ENCODE measurements around the gene IL12RB2.

IL12RB2 gene

GRCh38 chr1:67348586-67349252 is 41.0 kb downstream of the IL12RB2 start:
- Histone ChIP-seq H3K36me3 (ENCODE audit: insufficient read depth, low read length) (no peaks in the 10 kb centered on the region), H3K4me1 (ENCODE audit: insufficient read depth, low read length) (peaks cover 13% of the 10 kb centered on the region), H3K27me3 (ENCODE audit: insufficient read depth, low read length) (no peaks in the 10 kb centered on the region), H3K9ac (ENCODE audit: low read depth, low read length) (no peak overlapping the region), H3K27ac (ENCODE audit: low read depth, low read length) (no peak overlapping the region), H3K4me3 (ENCODE audit: low read length) (no peak overlapping the region), H3K9me3 (ENCODE audit: insufficient read depth, low read depth, low read length) (no peaks in the 10 kb centered on the region)
- WGBS, result 91% methylated on average over 6 of the region's 6 CpGs

- Histone ChIP-seq H3K9ac (ENCODE audit: low read depth, low read length) (no peak overlapping the region), H3K4me1 (ENCODE audit: insufficient read depth, low read length) (peaks cover 13% of the 10 kb centered on the region), H3K27me3 (ENCODE audit: insufficient read depth, low read length) (no peaks in the 10 kb centered on the region), H3K4me3 (ENCODE audit: low read length) (no peak overlapping the region), H3K9me3 (ENCODE audit: insufficient read depth, low read depth, low read length) (no peaks in the 10 kb centered on the region), H3K27ac (ENCODE audit: low read depth, low read length) (no peak overlapping the region), H3K36me3 (ENCODE audit: insufficient read depth, low read length) (no peaks in the 10 kb centered on the region)
- 91% methylated on average over 2 of the region's 2 CpGs for WGBS
Observed at GRCh38 chr1:67350783-67351182, 43.1 kb downstream of the IL12RB2 start.

GRCh38 chr1:67352211-67352610 is 44.5 kb downstream of the IL12RB2 start:
- Histone ChIP-seq H3K9ac (ENCODE audit: low read depth, low read length) (no peak overlapping the region), H3K9me3 (ENCODE audit: insufficient read depth, low read depth, low read length) (no peaks in the 10 kb centered on the region), H3K4me1 (ENCODE audit: insufficient read depth, low read length) (peaks cover 13% of the 10 kb centered on the region), H3K36me3 (ENCODE audit: insufficient read depth, low read length) (no peaks in the 10 kb centered on the region), H3K27ac (ENCODE audit: low read depth, low read length) (no peak overlapping the region), H3K4me3 (ENCODE audit: low read length) (no peak overlapping the region), H3K27me3 (ENCODE audit: insufficient read depth, low read length) (no peaks in the 10 kb centered on the region)

- no peaks in the 10 kb centered on the region for H3K4me1 ChIP-seq (ENCODE audit: insufficient read depth, low read length)
- no peaks in the 10 kb centered on the region for H3K27me3 ChIP-seq (ENCODE audit: insufficient read depth, low read length)
- H3K9ac ChIP-seq (ENCODE audit: low read depth, low read length), result no peak overlapping the region
- H3K27ac ChIP-seq (ENCODE audit: low read depth, low read length), result no peak overlapping the region
- H3K9me3 ChIP-seq (ENCODE audit: insufficient read depth, low read depth, low read length), result no peaks in the 10 kb centered on the region
- H3K4me3 ChIP-seq (ENCODE audit: low read length), result no peak overlapping the region
- no peaks in the 10 kb centered on the region for H3K36me3 ChIP-seq (ENCODE audit: insufficient read depth, low read length)
- WGBS, result 92% methylated on average over 2 of the region's 3 CpGs
Observed at GRCh38 chr1:67355745-67356424, 48.2 kb downstream of the IL12RB2 start.

- no peaks in the 10 kb centered on the region for H3K27me3 ChIP-seq (ENCODE audit: insufficient read depth, low read length)
- H3K4me3 ChIP-seq (ENCODE audit: low read length), result no peak overlapping the region
- H3K36me3 ChIP-seq (ENCODE audit: insufficient read depth, low read length), result no peaks in the 10 kb centered on the region
- no peak overlapping the region for H3K27ac ChIP-seq (ENCODE audit: low read depth, low read length)
- H3K9ac ChIP-seq (ENCODE audit: low read depth, low read length), result no peak overlapping the region
- 100% methylated on average over 1 of the region's 1 CpG for WGBS
- H3K4me1 ChIP-seq (ENCODE audit: insufficient read depth, low read length), result no peaks in the 10 kb centered on the region
- no peaks in the 10 kb centered on the region for H3K9me3 ChIP-seq (ENCODE audit: insufficient read depth, low read depth, low read length)
Observed at GRCh38 chr1:67359592-67359991, 51.9 kb downstream of the IL12RB2 start.

GRCh38 chr1:67361641-67362040 is 54.0 kb downstream of the IL12RB2 start:
- no peak overlapping the region for H3K27ac ChIP-seq (ENCODE audit: low read depth, low read length)
- no peaks in the 10 kb centered on the region for H3K27me3 ChIP-seq (ENCODE audit: insufficient read depth, low read length)
- no peak overlapping the region for H3K4me3 ChIP-seq (ENCODE audit: low read length)
- WGBS, result 94% methylated on average over 5 of the region's 5 CpGs
- no peak overlapping the region for H3K9ac ChIP-seq (ENCODE audit: low read depth, low read length)
- H3K36me3 ChIP-seq (ENCODE audit: insufficient read depth, low read length), result no peaks in the 10 kb centered on the region
- no peaks in the 10 kb centered on the region for H3K9me3 ChIP-seq (ENCODE audit: insufficient read depth, low read depth, low read length)
- no peaks in the 10 kb centered on the region for H3K4me1 ChIP-seq (ENCODE audit: insufficient read depth, low read length)

GRCh38 chr1:67367370-67368045 is 59.8 kb downstream of the IL12RB2 start:
- Histone ChIP-seq H3K27me3 (ENCODE audit: insufficient read depth, low read length) (no peaks in the 10 kb centered on the region), H3K4me3 (ENCODE audit: low read length) (no peak overlapping the region), H3K4me1 (ENCODE audit: insufficient read depth, low read length) (peaks cover 10% of the 10 kb centered on the region; the same call in 1 of the 2 replicates), H3K27ac (ENCODE audit: low read depth, low read length) (no peak overlapping the region), H3K9me3 (ENCODE audit: insufficient read depth, low read depth, low read length) (no peaks in the 10 kb centered on the region), H3K36me3 (ENCODE audit: insufficient read depth, low read length) (no peaks in the 10 kb centered on the region), H3K9ac (ENCODE audit: low read depth, low read length) (no peak overlapping the region)
- WGBS, result 91% methylated on average over 7 of the region's 8 CpGs

- Histone ChIP-seq H3K4me3 (ENCODE audit: low read length) (no peak overlapping the region), H3K27me3 (ENCODE audit: insufficient read depth, low read length) (no peaks in the 10 kb centered on the region), H3K4me1 (ENCODE audit: insufficient read depth, low read length) (peaks cover 10% of the 10 kb centered on the region; the same call in 1 of the 2 replicates), H3K9ac (ENCODE audit: low read depth, low read length) (no peak overlapping the region), H3K9me3 (ENCODE audit: insufficient read depth, low read depth, low read length) (no peaks in the 10 kb centered on the region), H3K27ac (ENCODE audit: low read depth, low read length) (no peak overlapping the region), H3K36me3 (ENCODE audit: insufficient read depth, low read length) (no peaks in the 10 kb centered on the region)
- no CpG with 5 or more reads among the region's 1 CpG for WGBS
Observed at GRCh38 chr1:67368046-67368514, 60.4 kb downstream of the IL12RB2 start.

GRCh38 chr1:67371043-67371442 is 63.4 kb downstream of the IL12RB2 start:
- 91% methylated on average over 2 of the region's 2 CpGs for WGBS
- H3K4me1 ChIP-seq (ENCODE audit: insufficient read depth, low read length), result peaks cover 10% of the 10 kb centered on the region; the same call in 1 of the 2 replicates
- H3K36me3 ChIP-seq (ENCODE audit: insufficient read depth, low read length), result no peaks in the 10 kb centered on the region
- H3K4me3 ChIP-seq (ENCODE audit: low read length), result no peak overlapping the region
- no peaks in the 10 kb centered on the region for H3K9me3 ChIP-seq (ENCODE audit: insufficient read depth, low read depth, low read length)
- no peak overlapping the region for H3K27ac ChIP-seq (ENCODE audit: low read depth, low read length)
- no peak overlapping the region for H3K9ac ChIP-seq (ENCODE audit: low read depth, low read length)
- no peaks in the 10 kb centered on the region for H3K27me3 ChIP-seq (ENCODE audit: insufficient read depth, low read length)

- Histone ChIP-seq H3K9me3 (ENCODE audit: insufficient read depth, low read depth, low read length) (no peaks in the 10 kb centered on the region), H3K36me3 (ENCODE audit: insufficient read depth, low read length) (no peaks in the 10 kb centered on the region), H3K27me3 (ENCODE audit: insufficient read depth, low read length) (no peaks in the 10 kb centered on the region), H3K4me3 (ENCODE audit: low read length) (no peak overlapping the region), H3K9ac (ENCODE audit: low read depth, low read length) (no peak overlapping the region), H3K4me1 (ENCODE audit: insufficient read depth, low read length) (peaks cover 11% of the 10 kb centered on the region; the same call in 1 of the 2 replicates), H3K27ac (ENCODE audit: low read depth, low read length) (no peak overlapping the region)
- WGBS, result 76% methylated on average over 5 of the region's 5 CpGs
Observed at GRCh38 chr1:67371681-67372080, 64.0 kb downstream of the IL12RB2 start.

GRCh38 chr1:67372136-67372535 is 64.5 kb downstream of the IL12RB2 start:
- Histone ChIP-seq H3K27ac (ENCODE audit: low read depth, low read length) (no peak overlapping the region), H3K4me3 (ENCODE audit: low read length) (no peak overlapping the region), H3K9ac (ENCODE audit: low read depth, low read length) (no peak overlapping the region), H3K9me3 (ENCODE audit: insufficient read depth, low read depth, low read length) (no peaks in the 10 kb centered on the region), H3K4me1 (ENCODE audit: insufficient read depth, low read length) (peaks cover 15% of the 10 kb centered on the region), H3K36me3 (ENCODE audit: insufficient read depth, low read length) (no peaks in the 10 kb centered on the region), H3K27me3 (ENCODE audit: insufficient read depth, low read length) (no peaks in the 10 kb centered on the region)
- 80% methylated on average over 3 of the region's 3 CpGs for WGBS
